GM12878 (cell line): Measurements from ENCODE around the gene RERE. TPM values are rescaled to one million over a fixed set of nuclear protein-coding genes. Genes with fewer than 3 reads are reported as not detected.
"Not testable (repeated sequence)": the region's sequence is repeated elsewhere in the genome, so short reads cannot be mapped to it uniquely, and the experiment has no call there.

Experiments
- ATAC-seq: fragments of 200-7000 bp; cut with Tn5 transposase; 3 replicates; pipeline ENCODE4 v1.9.1; 2020; ENCODE audit warnings: mild to moderate bottlenecking, moderate library complexity
- BruUV-seq: library from RNA; stranded (reverse); fragments of 400-500 nt; replicated peaks from 2 replicates; lab custom pipeline; 2021; lab: Mats Ljungman, UMichigan
- CTCF ChIA-PET: fragments of 300-600 bp; sonication (Branson Sonifier 250); formaldehyde crosslinking; extraction: SDS; loops from one replicate; lab custom pipeline; 2021; ENCODE audit warnings: inconsistent platforms; lab: Yijun Ruan, JAX
- POLR2A ChIA-PET: fragments of 350-600 bp; formaldehyde crosslinking; extraction: SDS; loops from one replicate; lab custom pipeline; 2021; ENCODE audit warnings: inconsistent platforms; lab: Charles Lee
- RAD21 ChIA-PET: fragments of 300-600 bp; sonication (Branson Sonifier 250); formaldehyde crosslinking; loops from one replicate; lab custom pipeline; 2023; ENCODE audit warnings: antibody characterized with exemption; ENCODE audit not compliant: unreplicated experiment; lab: Charles Lee
- SMC1A ChIA-PET: fragments of 300-600 bp; sonication (Branson Sonifier 250); formaldehyde crosslinking; loops from one replicate; lab custom pipeline; 2023; ENCODE audit not compliant: unreplicated experiment, uncharacterized antibody; lab: Charles Lee
- DNase-seq: peaks from one replicate; pipeline ENCODE4 v3.0.0-alpha.2; 2011; ENCODE audit warnings: low read depth, low spot score
- FAIRE-seq: peaks from 3 replicates; lab custom pipeline; 2011; peaks lifted over from hg19 to GRCh38; lab: Jason Lieb, UNC
- H2AFZ ChIP-seq: 2 replicates; pipeline ENCODE4 v1.6.0; 2011; ENCODE audit warnings: low read depth, low read length, control low read depth; ENCODE audit not compliant: control insufficient read depth
- H3K27ac ChIP-seq: 2 replicates; pipeline ENCODE4 v1.5.1; 2011; ENCODE audit warnings: control low read depth; ENCODE audit not compliant: control insufficient read depth, insufficient read depth
- H3K27me3 ChIP-seq, 2 experiments: replicated peaks in 1 of 2; 2 replicates each; pipeline versions ENCODE4 v1.6.0 to v1.6.1; 2011; ENCODE audit warnings: low read length in 1 of 2; ENCODE audit not compliant: control insufficient read depth in 2 of 2, insufficient read depth in 2 of 2
- H3K36me3 ChIP-seq, 2 experiments: 2 replicates each; pipeline ENCODE4 v1.5.1; 2011; ENCODE audit warnings: low read length in 1 of 2; ENCODE audit not compliant: control insufficient read depth in 2 of 2, insufficient read depth in 2 of 2
- H3K4me1 ChIP-seq: 2 replicates; pipeline ENCODE4 v1.6.1; 2011; ENCODE audit warnings: mild to moderate bottlenecking, low read length, moderate library complexity, mixed read lengths; ENCODE audit not compliant: control insufficient read depth, insufficient read depth
- H3K4me2 ChIP-seq: 2 replicates; pipeline ENCODE4 v1.6.0; 2011; ENCODE audit warnings: control low read depth; ENCODE audit not compliant: control insufficient read depth, insufficient read depth
- H3K4me3 ChIP-seq: fragments of 200-600 bp; sonication (generic); 2 replicates; pipeline ENCODE4 v1.5.1; 2016
- H3K79me2 ChIP-seq: 2 replicates; pipeline ENCODE4 v1.6.0; 2011; ENCODE audit warnings: low read length; ENCODE audit not compliant: control insufficient read depth, insufficient read depth
- H3K9ac ChIP-seq: 2 replicates; pipeline ENCODE4 v1.8.0; 2011; ENCODE audit warnings: low read length, control low read depth, mixed read lengths; ENCODE audit not compliant: control insufficient read depth, insufficient read depth
- H3K9me3 ChIP-seq: replicated peaks from 3 replicates; pipeline ENCODE4 v1.5.1; 2011; ENCODE audit warnings: mild to moderate bottlenecking, low read length; ENCODE audit not compliant: control insufficient read depth, insufficient read depth
- H4K20me1 ChIP-seq: 2 replicates; pipeline ENCODE4 v1.6.0; 2011; ENCODE audit not compliant: control insufficient read depth, insufficient read depth
- IKZF2 ChIP-seq, 2 experiments: fragments of 450-650 bp; IDR thresholded peaks; 2 replicates each; pipeline ENCODE4 v1.6.1; 2017; ENCODE audit warnings: mild to moderate bottlenecking in 2 of 2, moderate library complexity in 2 of 2
- RUNX3 ChIP-seq: IDR thresholded peaks from 2 replicates; pipeline ENCODE4 v1.6.1; 2012; ENCODE audit warnings: low read length, inconsistent platforms
- whole genome bisulfite sequencing: methylation state at CpG from one replicate; pipeline ENCODE4 v1.1.6; 2016; ENCODE audit warnings: low lambda C conversion rate; ENCODE audit not compliant: insufficient replicate concordance, insufficient coverage; ENCODE audit errors: missing lambda C conversion rate; 5-methylcytosine and 5-hydroxymethylcytosine counted together
- in situ Hi-C: fragments of 300-500 bp; cut with MboI; formaldehyde crosslinking; loops from 9 replicates; pipeline ENCODE4 v1.14.3; 2018; ENCODE audit warnings: mixed read lengths
- intact Hi-C: fragments of 100-400 bp; cut with micrococcal nuclease; formaldehyde crosslinking; loops from one replicate; pipeline ENCODE4 v1.14.2; 2022; ENCODE audit not compliant: unreplicated experiment
- polyA plus RNA-seq, 11 experiments: library from polyadenylated mRNA; depleted of rRNA in 4 of 11; unstranded in 6 of 11; stranded (reverse) in 5 of 11; fragments of >200 nt; fragmentation: Nextera tagmentation in 4 of 11; fragmentation: Illumina TruSeq in 1 of 11; extraction: Ambion mirVana in 4 of 11; extraction: Trizol in 1 of 11; gene quantifications; 1 replicate in 1 of 11; 2 replicates in 10 of 11; pipeline versions ENCODE4 v1.2.1 to v1.2.3, GENCODE V29; 2011 to 2016; ENCODE audit warnings: inconsistent platforms in 2 of 11, missing spikeins in 2 of 11, low read depth in 1 of 11
- total RNA-seq, 4 experiments: library from RNA; depleted of rRNA in 3 of 4; stranded (reverse); fragments of >200 nt in 3 of 4; fragmentation: Illumina TruSeq in 1 of 4; extraction: Trizol in 1 of 4; gene quantifications; 2 replicates each; pipeline versions ENCODE4 v1.2.1 to v1.2.3, GENCODE V29; 2013 to 2021

Gene RERE
- total and polyA plus RNA-seq, 10 of the 15 experiments (the other 5 are each of a cell fraction or from before 2014, with no cell fraction given) = 5.2 to 60.5 (median 20.2) TPM

DNA sequence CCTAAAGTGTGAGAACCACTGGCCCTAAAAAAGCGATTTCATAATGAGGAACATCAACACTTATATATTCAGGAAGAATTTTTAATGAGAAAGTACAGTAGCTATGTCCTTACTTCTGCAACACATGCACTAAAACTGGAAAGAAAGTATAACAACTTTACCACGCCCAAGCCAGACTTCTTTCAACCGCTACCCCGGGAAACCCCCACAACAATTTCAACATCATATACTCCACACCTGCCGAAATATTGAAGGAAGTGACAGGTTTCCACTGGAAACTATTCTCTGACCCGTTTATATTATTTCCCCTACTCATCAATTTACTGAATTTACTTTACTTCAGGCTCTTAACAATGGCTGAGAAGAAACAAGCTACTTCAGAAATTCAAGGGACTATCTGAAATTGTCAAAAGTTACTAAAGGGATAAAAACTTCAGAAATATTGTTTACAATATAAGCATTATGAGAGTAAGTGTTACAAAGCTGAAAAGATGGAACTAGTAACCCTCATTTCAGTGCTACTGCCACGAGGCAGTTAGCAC lies 193.7 kb downstream of the RERE start:
- H3K4me2 ChIP-seq, intact Hi-C loops, in situ Hi-C loops, H3K4me3 ChIP-seq, H3K27me3 ChIP-seq, DNase-seq, H3K9ac ChIP-seq, H3K9me3 ChIP-seq, H2AFZ ChIP-seq, H3K36me3 ChIP-seq, BruUV-seq, H4K20me1 ChIP-seq, H3K27ac ChIP-seq: not testable (repeated sequence)
- ChIA-PET CTCF (interaction anchor here (0.8 to 1.2 kb wide), 2 partner anchors 27 to 53 kb away, joined by 3 read pairs; no protein-coding TSS in a partner anchor), RAD21 (interaction anchor here (0.9 to 1.7 kb wide), 4 partner anchors 21 to 53 kb away, joined by 3 to 5 read pairs (median 3); no protein-coding TSS in a partner anchor), POLR2A (interaction anchor here (0.6 kb wide), 1 partner anchor 59 kb away, joined by 4 read pairs; no protein-coding TSS in a partner anchor), SMC1A (interaction anchor here (0.8 to 5.1 kb wide), 6 partner anchors 17 to 65 kb away, joined by 3 to 30 read pairs (median 4); no protein-coding TSS in a partner anchor)
- ATAC-seq = peak; percentile 82
- TF ChIP-seq IKZF2 (IDR thresholded peaks at IDR 0.05) (0 out of 4 replicates have a peak, but pooled peaks of 1 of the 2 experiments have one; percentile 29), RUNX3 (0 out of 2 replicates have a peak, but pooled peaks have one; percentile 12)
- peak; percentile 56 for FAIRE-seq
- peaks cover 25% of the 10 kb centered on the region for H3K79me2 ChIP-seq
- WGBS = 18% methylated on average over 7 of the region's 7 CpGs
- peaks cover 21% of the 10 kb centered on the region for H3K4me1 ChIP-seq

DNA sequence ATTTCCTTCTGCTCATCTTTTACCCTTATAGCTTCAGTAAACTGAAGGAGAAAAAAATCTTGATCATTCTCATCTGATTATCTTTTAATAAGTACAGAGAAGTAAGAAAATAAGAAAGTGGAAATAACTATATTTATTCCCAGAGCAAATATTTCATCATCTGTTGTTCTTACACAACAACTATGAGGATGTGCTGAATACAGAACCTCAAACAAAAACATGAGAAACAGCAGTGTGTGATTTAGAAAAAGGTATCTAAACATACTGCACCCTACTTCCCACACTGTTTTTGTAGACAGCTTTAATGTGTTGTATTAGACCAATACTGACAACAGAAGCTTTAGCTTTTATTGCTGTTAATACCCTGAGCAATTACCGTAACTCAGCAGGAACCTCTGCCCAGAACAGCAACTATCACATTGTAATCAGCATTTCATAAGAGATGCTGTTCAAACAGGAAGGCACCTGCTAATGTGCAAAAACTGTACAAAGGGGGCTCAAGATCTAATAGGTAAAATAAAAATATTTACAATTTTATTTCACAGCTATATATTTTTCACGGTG lies 195.6 kb downstream of the RERE start:
- ATAC-seq, H2AFZ ChIP-seq, intact Hi-C loops, H3K4me1 ChIP-seq, H3K9ac ChIP-seq, H4K20me1 ChIP-seq, BruUV-seq, in situ Hi-C loops, H3K79me2 ChIP-seq, H3K27ac ChIP-seq, H3K4me2 ChIP-seq, POLR2A ChIA-PET, H3K4me3 ChIP-seq, H3K36me3 ChIP-seq, DNase-seq, H3K27me3 ChIP-seq, FAIRE-seq, H3K9me3 ChIP-seq: not testable (repeated sequence)
- ChIA-PET SMC1A (interaction anchor here (1.4 to 5.1 kb wide), 5 partner anchors 16 to 60 kb away, joined by 3 to 30 read pairs (median 11); no protein-coding TSS in a partner anchor), CTCF (interaction anchor here (1.0 to 2.5 kb wide), 2 partner anchors 45 to 60 kb away, joined by 3 to 14 read pairs; no protein-coding TSS in a partner anchor), RAD21 (interaction anchor here (0.8 to 1.4 kb wide), 2 partner anchors 22 to 48 kb away, joined by 3 to 4 read pairs; no protein-coding TSS in a partner anchor)
- 96% methylated on average over 2 of the region's 2 CpGs for WGBS

- H2AFZ ChIP-seq, in situ Hi-C loops, H3K4me1 ChIP-seq, H3K27ac ChIP-seq, H3K36me3 ChIP-seq, BruUV-seq, DNase-seq, H4K20me1 ChIP-seq, H3K27me3 ChIP-seq, H3K79me2 ChIP-seq, H3K9ac ChIP-seq, H3K4me2 ChIP-seq, H3K9me3 ChIP-seq, intact Hi-C loops, H3K4me3 ChIP-seq, FAIRE-seq, ATAC-seq: not testable (repeated sequence)
- SMC1A ChIA-PET = interaction anchor here (1.2 to 5.1 kb wide), 6 partner anchors 16 to 155 kb away, joined by 3 to 30 read pairs (median 8); no protein-coding TSS in a partner anchor
- RAD21 ChIA-PET = interaction anchor here (1.4 to 1.5 kb wide), 2 partner anchors 17 to 23 kb away, joined by 3 to 4 read pairs; no protein-coding TSS in a partner anchor
- WGBS = 98% methylated on average over 9 of the region's 9 CpGs
- CTCF ChIA-PET = interaction anchor here (0.8 to 2.5 kb wide), 4 partner anchors 24 to 192 kb away, joined by 3 to 14 read pairs (median 4); no protein-coding TSS in a partner anchor
- POLR2A ChIA-PET = interaction anchor here (0.6 to 1.3 kb wide), 3 partner anchors 12 to 331 kb away, joined by 3 to 7 read pairs (median 6); no protein-coding TSS in a partner anchor
Observed at GRCh38 chr1:8621034-8621582, 196.3 kb downstream of the RERE start.
